Measurements from ENCODE around the gene CEP290.
"Not testable (repeated sequence)": the region's sequence is repeated elsewhere in the genome, so short reads cannot be mapped to it uniquely, and the experiment has no call there.

Gene CEP290

DNA sequence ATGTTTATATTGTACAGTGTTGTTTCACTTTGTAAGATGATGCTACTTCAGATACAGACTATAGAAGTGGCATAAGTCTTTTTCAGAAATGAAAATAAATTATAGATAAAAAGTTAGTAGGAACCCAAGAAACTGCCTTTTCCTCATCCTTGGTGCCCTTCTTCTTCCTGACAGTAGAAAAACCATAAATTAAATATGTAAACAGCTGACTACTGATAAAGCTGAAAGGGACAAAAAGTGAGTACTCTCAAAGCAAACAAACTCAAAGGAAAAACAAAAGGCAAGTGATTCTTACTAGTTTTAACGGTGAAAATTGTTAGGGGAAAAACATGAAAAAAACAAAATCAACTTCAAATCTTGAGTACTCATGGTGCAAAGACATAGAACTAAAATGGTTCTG, 104.1 kb downstream of the CEP290 start:
- no peak for DNase-seq

- no peak for DNase-seq
Measured at GRCh38 chr12:88036353-88036965, 105.4 kb downstream of the CEP290 start.

DNA sequence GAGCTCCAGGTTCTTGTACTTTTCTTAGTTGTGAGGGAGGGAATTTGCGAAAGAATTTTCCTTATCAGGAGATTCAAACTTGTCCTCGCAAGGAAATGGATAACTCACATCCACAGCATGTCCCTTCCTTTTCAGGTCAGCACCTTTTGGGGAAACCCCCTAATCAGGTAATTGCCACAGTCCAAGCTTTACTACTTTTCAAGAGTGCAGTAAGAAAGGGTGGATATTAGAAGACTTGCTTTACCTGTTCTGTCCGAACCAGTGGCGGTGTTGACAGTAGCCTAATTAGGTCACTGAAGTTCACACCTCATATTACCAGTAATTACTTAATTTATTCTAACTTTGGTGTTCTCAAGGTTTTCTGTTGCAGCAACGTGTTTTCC, 106.0 kb downstream of the CEP290 start:
- DNase-seq, result no peak

DNA sequence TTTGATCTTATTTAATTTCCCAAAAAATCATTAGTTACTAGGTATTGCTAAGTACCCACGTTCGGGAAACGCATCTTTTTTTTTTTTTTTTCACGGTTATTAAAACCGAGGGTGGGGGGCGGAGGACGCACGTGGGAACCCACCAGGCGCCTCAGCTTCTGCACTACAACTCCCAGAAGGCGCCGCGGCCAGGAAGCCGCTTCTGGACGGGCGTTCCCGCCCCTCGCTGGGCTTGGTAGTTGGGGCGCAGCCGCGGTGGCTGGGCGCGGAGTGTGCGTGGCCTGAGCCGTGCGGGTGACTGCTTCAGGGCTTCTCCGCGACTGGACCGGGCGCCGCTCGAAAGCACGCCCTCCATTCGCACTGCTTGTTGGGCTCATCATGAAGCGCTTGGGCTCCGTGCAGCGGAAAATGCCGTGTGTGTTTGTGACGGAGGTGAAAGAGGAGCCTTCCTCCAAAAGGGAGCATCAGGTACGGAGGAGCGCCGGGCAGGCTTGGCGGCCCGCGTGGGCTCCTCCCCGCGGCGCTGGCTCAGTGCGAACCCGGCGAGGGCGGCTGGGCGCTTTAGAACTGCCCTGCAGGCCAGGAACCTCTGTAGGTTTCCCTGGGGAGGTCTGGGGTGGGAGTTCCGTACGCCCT, 106.5 kb downstream of the CEP290 start:
- DNase-seq, result peak; percentile 96

- not testable (repeated sequence) for DNase-seq
Measured at GRCh38 chr12:88031161-88031560, 110.7 kb downstream of the CEP290 start.

DNA sequence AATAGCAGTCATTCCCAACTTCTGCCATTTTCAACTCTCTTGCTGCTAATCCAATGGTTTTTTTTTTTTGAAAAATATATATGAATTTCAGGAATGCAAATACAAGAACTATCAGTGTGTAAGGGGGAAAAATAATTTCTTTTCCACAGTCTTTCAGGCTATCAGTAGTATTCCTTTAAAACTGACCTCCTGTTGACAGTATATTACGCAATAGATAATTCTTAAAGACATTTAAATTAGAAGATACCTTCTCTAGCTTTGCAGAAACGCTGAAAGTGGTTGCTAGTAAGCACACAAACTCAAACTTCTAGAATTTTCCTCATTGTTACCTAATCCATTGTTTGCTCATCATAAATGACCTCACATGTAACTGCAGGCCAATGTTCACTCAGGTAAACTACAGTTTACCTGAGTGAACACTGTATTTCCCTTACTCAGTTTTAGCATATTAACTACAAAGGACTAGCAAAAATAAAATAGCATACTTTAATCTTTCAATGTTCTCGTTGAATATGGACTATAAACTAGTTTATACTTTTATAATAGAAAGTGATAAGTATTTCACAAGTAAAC, 112.7 kb downstream of the CEP290 start, which contains the start of gene C12orf50:
C12orf50 (minus strand) TSS at position 309 of the 573 bp plus-strand sequence. CDS start 2,439 bp downstream, outside the sequence.
- no peak for DNase-seq

GRCh38 chr12:88026196-88026595, 115.7 kb downstream of the CEP290 start:
- DNase-seq, result no peak

GRCh38 chr12:88017964-88018363, 123.9 kb downstream of the CEP290 start:
- DNase-seq, result no peak

GRCh38 chr12:88015825-88016224, 126.1 kb downstream of the CEP290 start:
- DNase-seq, result no peak

DNA sequence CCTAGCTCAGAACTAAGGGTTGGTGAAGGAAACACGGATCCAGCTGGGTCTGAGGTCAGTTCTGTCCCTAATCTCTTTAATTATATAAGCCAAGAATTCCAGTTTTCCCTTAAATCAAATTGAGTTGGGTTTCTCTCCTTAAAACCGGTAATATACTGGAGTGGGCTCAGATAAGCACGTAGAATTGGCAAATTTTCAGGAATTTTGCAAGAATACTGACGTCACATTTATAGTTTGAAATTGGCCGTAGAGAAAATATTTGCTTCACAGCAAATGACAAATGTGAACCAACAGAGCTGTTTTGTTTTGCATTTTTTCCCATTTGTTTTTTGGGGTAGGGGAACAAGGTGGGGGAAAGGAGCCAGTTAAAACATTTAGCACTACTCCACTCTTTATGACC, 130.1 kb downstream of the CEP290 start:
- DNase-seq, result no peak

DNA sequence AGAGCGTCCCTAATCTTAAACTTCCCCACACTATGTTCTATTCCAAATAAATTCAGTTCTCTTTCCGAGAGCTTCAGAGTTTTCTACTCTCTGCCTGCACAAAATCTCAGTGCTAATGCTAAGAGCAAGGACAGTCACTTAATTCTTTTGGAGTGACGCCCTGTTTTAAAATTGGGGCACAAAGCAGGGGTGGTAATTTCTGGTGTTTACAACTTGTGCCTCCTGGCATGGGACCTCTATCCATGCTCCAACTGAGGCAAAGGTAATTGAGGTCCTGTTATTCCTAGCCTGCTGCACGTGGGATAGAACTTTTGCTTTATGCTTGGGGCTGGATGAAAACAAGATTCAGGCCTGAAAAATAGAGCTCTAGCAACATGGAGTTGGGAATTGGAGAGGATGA, 135.5 kb downstream of the CEP290 start:
- no peak for DNase-seq

- no peak for DNase-seq
Measured at GRCh38 chr12:88001327-88001726, 140.6 kb downstream of the CEP290 start.

All from NCI-H82 (cell line).